Fibroblast of lung (primary cell): ENCODE measurements around the gene RFC4.

Experiments used
- CTCF ChIP-seq, 2 donors: IDR thresholded peaks in 1 of 2; conservative IDR thresholded peaks in 1 of 2; 1 replicate in 1 of 2; 2 replicates in 1 of 2; pipeline ENCODE4 v1.5.1; 2011 to 2012; ENCODE audit warnings: low read length in 2 of 2, control low read depth in 1 of 2, inconsistent platforms in 1 of 2, low read depth in 1 of 2, mild to moderate bottlenecking in 1 of 2
- EZH2 ChIP-seq: IDR thresholded peaks from 2 replicates; pipeline ENCODE4 v1.5.1; 2012; ENCODE audit warnings: low read length, control low read depth, mild to moderate bottlenecking; ENCODE audit errors: missing control alignments

- no peak for TF ChIP-seq CTCF (conservative IDR thresholded peaks at IDR 0.05 in 1 of 2, IDR thresholded peaks at IDR 0.05 in 1 of 2; ENCODE audit: low read depth in 1 of 2, low read length in 2 of 2)
- no peak for TF ChIP-seq EZH2
These were observed 21.3 kb downstream of the RFC4 start for GRCh38 chr3:186784820-186785494.
